HG03159 (cell line): ENCODE results near the gene COX4I2.
"Not testable (repeated sequence)": the region's sequence is repeated elsewhere in the genome, so short reads cannot be mapped to it uniquely, and the experiment has no call there.

Experiments used
- ATAC-seq: cut with Tn5 transposase; IDR thresholded peaks from one replicate; pipeline ENCODE4 v1.9.1; 2021; ENCODE audit warnings: mild to moderate bottlenecking, moderate library complexity; ENCODE audit not compliant: unreplicated experiment

The COX4I2 gene

GRCh38 chr20:31653561-31653960, 15.8 kb downstream of the COX4I2 start:
- ATAC-seq: no peak

- ATAC-seq: no peak
Observed at GRCh38 chr20:31654534-31654933, 16.8 kb downstream of the COX4I2 start.

GRCh38 chr20:31661625-31662371, 24.1 kb downstream of the COX4I2 start:
- ATAC-seq: peak; percentile 71

- no peak for ATAC-seq
Observed at GRCh38 chr20:31662372-31662854, 24.7 kb downstream of the COX4I2 start.

GRCh38 chr20:31663524-31663837, 25.8 kb downstream of the COX4I2 start:
- ATAC-seq: no peak

GRCh38 chr20:31663838-31664695, 26.4 kb downstream of the COX4I2 start:
- no peak for ATAC-seq

GRCh38 chr20:31664696-31665354, 27.1 kb downstream of the COX4I2 start:
- no peak for ATAC-seq

- no peak for ATAC-seq
Observed at GRCh38 chr20:31665753-31666152, 28.0 kb downstream of the COX4I2 start.

GRCh38 chr20:31666258-31667042, 28.7 kb downstream of the COX4I2 start:
- no peak for ATAC-seq

- ATAC-seq: no peak
Observed at GRCh38 chr20:31667315-31668285, 29.9 kb downstream of the COX4I2 start.

- ATAC-seq: not testable (repeated sequence)
Observed at GRCh38 chr20:31668944-31669343, 31.2 kb downstream of the COX4I2 start.

GRCh38 chr20:31669876-31670275, 32.2 kb downstream of the COX4I2 start:
- ATAC-seq: no peak

- no peak for ATAC-seq
Observed at GRCh38 chr20:31670371-31671228, 32.9 kb downstream of the COX4I2 start.

GRCh38 chr20:31671324-31671723, 33.6 kb downstream of the COX4I2 start:
- no peak for ATAC-seq

GRCh38 chr20:31673435-31673834, 35.7 kb downstream of the COX4I2 start:
- no peak for ATAC-seq

- no peak for ATAC-seq
Observed at GRCh38 chr20:31673943-31674463, 36.3 kb downstream of the COX4I2 start.

- ATAC-seq: no peak
Observed at GRCh38 chr20:31674895-31675827, 37.4 kb downstream of the COX4I2 start.
